Stimulated activated CD4-positive, alpha-beta T cell treated with anti-CD3 and anti-CD28 coated beads, Interleukin-15, amount 100 ng/mL, for 24 hours (primary cell): ENCODE data around the gene ZNF787.

Source experiments
- DNase-seq: peaks from one replicate; pipeline ENCODE4 v3.0.0-alpha.2; 2020

ZNF787 gene

GRCh38 chr19:56085571-56086275 is 35.4 kb downstream of the ZNF787 start:
- no peak for DNase-seq

- DNase-seq: no peak
Observed at GRCh38 chr19:56084835-56085536, 36.1 kb downstream of the ZNF787 start.

- DNase-seq: no peak
Observed at GRCh38 chr19:56083668-56084067, 37.4 kb downstream of the ZNF787 start.

GRCh38 chr19:56080669-56081401 is 40.3 kb downstream of the ZNF787 start:
- DNase-seq: peak; percentile 84

GRCh38 chr19:56079609-56080008 is 41.5 kb downstream of the ZNF787 start:
- DNase-seq: no peak

- DNase-seq: peak; percentile 56
Observed at GRCh38 chr19:56076498-56076897, 44.6 kb downstream of the ZNF787 start.

GRCh38 chr19:56071151-56071550 is 49.9 kb downstream of the ZNF787 start:
- no peak for DNase-seq

GRCh38 chr19:56069642-56070041 is 51.5 kb downstream of the ZNF787 start:
- no peak for DNase-seq

- peak; percentile 72 for DNase-seq
Observed at GRCh38 chr19:56066152-56067023, 54.7 kb downstream of the ZNF787 start.

- DNase-seq: no peak
Observed at GRCh38 chr19:56053596-56053995, 67.5 kb downstream of the ZNF787 start.
